ENCODE data around the gene ADAP1.

DNA sequence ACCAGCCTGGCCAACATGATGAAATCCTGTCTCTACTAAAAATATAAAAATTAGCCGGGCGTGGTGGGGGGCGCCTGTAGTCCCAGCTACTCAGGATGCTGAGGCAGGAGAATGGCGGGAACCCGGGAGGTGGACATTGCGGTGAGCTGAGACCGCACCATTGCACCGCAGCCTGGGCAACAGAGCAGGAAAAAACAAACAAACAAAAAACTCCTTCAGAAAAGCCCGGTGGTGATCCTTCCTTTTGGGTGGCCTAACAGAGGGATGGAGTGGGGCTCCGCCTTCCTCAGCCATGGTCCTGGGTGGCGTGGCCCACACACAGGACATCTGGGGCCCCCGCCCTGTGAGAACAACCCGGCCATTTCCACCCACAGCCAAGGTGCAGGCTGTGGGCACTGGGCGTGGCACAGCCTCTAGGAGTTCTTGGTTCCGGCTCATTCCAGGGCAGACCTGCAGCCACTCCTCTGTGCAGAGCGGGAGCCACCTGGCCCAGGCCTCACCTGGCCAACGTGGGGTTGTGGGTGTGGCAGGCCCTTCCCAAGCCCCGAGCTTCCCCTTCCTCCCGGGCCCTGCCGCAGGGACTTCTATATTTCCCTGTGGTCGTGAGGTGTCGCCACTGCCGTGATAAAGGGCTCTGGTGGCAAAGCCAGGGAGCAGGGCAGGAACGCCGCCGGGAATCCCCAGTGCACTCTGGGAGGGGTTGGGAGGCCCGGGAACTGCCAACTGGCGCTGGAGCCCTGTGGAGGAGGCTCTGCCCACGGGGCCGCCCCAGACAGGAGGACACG, 40.6 kb downstream of the ADAP1 start:
- TF ChIP-seq, protein P1, sequence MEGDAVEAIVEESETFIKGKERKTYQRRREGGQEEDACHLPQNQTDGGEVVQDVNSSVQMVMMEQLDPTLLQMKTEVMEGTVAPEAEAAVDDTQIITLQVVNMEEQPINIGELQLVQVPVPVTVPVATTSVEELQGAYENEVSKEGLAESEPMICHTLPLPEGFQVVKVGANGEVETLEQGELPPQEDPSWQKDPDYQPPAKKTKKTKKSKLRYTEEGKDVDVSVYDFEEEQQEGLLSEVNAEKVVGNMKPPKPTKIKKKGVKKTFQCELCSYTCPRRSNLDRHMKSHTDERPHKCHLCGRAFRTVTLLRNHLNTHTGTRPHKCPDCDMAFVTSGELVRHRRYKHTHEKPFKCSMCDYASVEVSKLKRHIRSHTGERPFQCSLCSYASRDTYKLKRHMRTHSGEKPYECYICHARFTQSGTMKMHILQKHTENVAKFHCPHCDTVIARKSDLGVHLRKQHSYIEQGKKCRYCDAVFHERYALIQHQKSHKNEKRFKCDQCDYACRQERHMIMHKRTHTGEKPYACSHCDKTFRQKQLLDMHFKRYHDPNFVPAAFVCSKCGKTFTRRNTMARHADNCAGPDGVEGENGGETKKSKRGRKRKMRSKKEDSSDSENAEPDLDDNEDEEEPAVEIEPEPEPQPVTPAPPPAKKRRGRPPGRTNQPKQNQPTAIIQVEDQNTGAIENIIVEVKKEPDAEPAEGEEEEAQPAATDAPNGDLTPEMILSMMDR (IDR thresholded peaks at IDR 0.05) = no peak
- TF ChIP-seq POLR2A (IDR thresholded peaks at IDR 0.05; ENCODE audit: low read depth) (no peak), POLR2AphosphoS5 (IDR thresholded peaks at IDR 0.05) (no peak), EP300 (IDR thresholded peaks at IDR 0.05) (no peak)
